Astrocyte (in vitro differentiated cells and primary cell): ENCODE results near the gene COX10. TPM values are rescaled to one million over a fixed set of nuclear protein-coding genes. Genes with fewer than 3 reads are reported as not detected.

Experiments used
- DNase-seq: peaks from one replicate; pipeline ENCODE4 v3.0.0-alpha.2; 2010; ENCODE audit warnings: low read depth
- FAIRE-seq: peaks from 2 replicates; lab custom pipeline; 2011; peaks lifted over from hg19 to GRCh38; lab: Jason Lieb, UNC
- H2AFZ ChIP-seq: 2 replicates; pipeline ENCODE4 v1.6.0; 2012; ENCODE audit warnings: low read depth, low read length, inconsistent platforms
- H3K27ac ChIP-seq: 2 replicates; pipeline ENCODE4 v1.5.1; 2011; ENCODE audit warnings: low read depth, low read length, inconsistent platforms
- H3K27me3 ChIP-seq: 2 replicates; pipeline ENCODE4 v1.6.0; 2011; ENCODE audit warnings: low read length, inconsistent platforms; ENCODE audit not compliant: insufficient read depth
- H3K36me3 ChIP-seq: 2 replicates; pipeline ENCODE4 v1.5.1; 2011; ENCODE audit warnings: low read length, inconsistent platforms; ENCODE audit not compliant: insufficient read depth
- H3K4me1 ChIP-seq: 2 replicates; pipeline ENCODE4 v1.5.1; 2011; ENCODE audit warnings: low read length, inconsistent platforms; ENCODE audit not compliant: insufficient read depth
- H3K4me2 ChIP-seq: 2 replicates; pipeline ENCODE4 v1.6.0; 2012; ENCODE audit warnings: low read length, inconsistent platforms
- H3K4me3 ChIP-seq: 2 replicates; pipeline ENCODE4 v1.5.1; 2011; ENCODE audit warnings: low read depth, mild to moderate bottlenecking, low read length, inconsistent platforms; ENCODE audit not compliant: insufficient read depth
- H3K79me2 ChIP-seq: 2 replicates; pipeline ENCODE4 v1.6.0; 2012; ENCODE audit warnings: mild to moderate bottlenecking, low read length, inconsistent platforms; ENCODE audit not compliant: insufficient read depth
- H3K9ac ChIP-seq: 2 replicates; pipeline ENCODE4 v1.6.0; 2012; ENCODE audit warnings: mild to moderate bottlenecking, low read length, inconsistent platforms
- H3K9me3 ChIP-seq: 2 replicates; pipeline ENCODE4 v1.5.1; 2012; ENCODE audit warnings: low read depth, mild to moderate bottlenecking, low read length, inconsistent platforms; ENCODE audit not compliant: insufficient read depth
- H4K20me1 ChIP-seq: 2 replicates; pipeline ENCODE4 v1.6.0; 2012; ENCODE audit warnings: low read length, inconsistent platforms; ENCODE audit not compliant: insufficient read depth
- H3K27ac Mint-ChIP-seq: one replicate; pipeline ENCODE4 v1.8.0; 2021; ENCODE audit warnings: mild to moderate bottlenecking, mixed read lengths; ENCODE audit not compliant: unreplicated experiment
- H3K27me3 Mint-ChIP-seq: one replicate; pipeline ENCODE4 v1.8.0; 2021; ENCODE audit warnings: low read depth, mixed read lengths; ENCODE audit not compliant: unreplicated experiment
- H3K36me3 Mint-ChIP-seq: one replicate; pipeline ENCODE4 v1.8.0; 2021; ENCODE audit warnings: low read depth, mixed read lengths; ENCODE audit not compliant: unreplicated experiment
- H3K4me1 Mint-ChIP-seq: one replicate; pipeline ENCODE4 v1.8.0; 2021; ENCODE audit warnings: low read depth, mixed read lengths; ENCODE audit not compliant: unreplicated experiment
- H3K4me3 Mint-ChIP-seq: one replicate; pipeline ENCODE4 v1.8.0; 2021; ENCODE audit warnings: mild to moderate bottlenecking, moderate library complexity, mixed read lengths; ENCODE audit not compliant: unreplicated experiment
- H3K9me3 Mint-ChIP-seq: one replicate; pipeline ENCODE4 v1.8.0; 2021; ENCODE audit warnings: mild to moderate bottlenecking, mixed read lengths; ENCODE audit not compliant: unreplicated experiment
- EZH2 ChIP-seq: IDR thresholded peaks from 2 replicates; pipeline ENCODE4 v1.6.1; 2012; ENCODE audit warnings: mild to moderate bottlenecking, low read length, inconsistent platforms; ENCODE audit not compliant: insufficient read depth
- total RNA-seq: library from RNA; stranded (reverse); gene quantifications from 2 replicates; pipeline ENCODE4 v1.2.1, GENCODE V29; 2021
- TF ChIP-seq, protein P1 (sequence below): IDR thresholded peaks from 2 replicates; pipeline ENCODE4 v1.5.1; 2011; ENCODE audit warnings: low read depth, mild to moderate bottlenecking, inconsistent platforms, low read length, moderate library complexity; ENCODE audit not compliant: insufficient read depth

Gene COX10
- total RNA-seq, 1 donor from 2014 or later: 16.4 TPM

GRCh38 chr17:14152721-14153120 lies 83.4 kb downstream of the COX10 start:
- Mint-ChIP-seq H3K9me3 (no peaks in the 10 kb centered on the region), H3K27ac (no peak overlapping the region), H3K4me1 (no peaks in the 10 kb centered on the region), H3K36me3 (peaks cover 4% of the 10 kb centered on the region), H3K4me3 (no peak overlapping the region), H3K27me3 (no peaks in the 10 kb centered on the region)
- no peak overlapping the region for H3K4me3 ChIP-seq
- H3K79me2 ChIP-seq: peaks cover 3% of the 10 kb centered on the region
- H4K20me1 ChIP-seq: peaks cover 8% of the 10 kb centered on the region
- FAIRE-seq (no peak), DNase-seq (no peak)
- H2AFZ ChIP-seq: no peak overlapping the region
- H3K27me3 ChIP-seq: no peaks in the 10 kb centered on the region
- H3K36me3 ChIP-seq: no peaks in the 10 kb centered on the region
- no peak overlapping the region for H3K4me2 ChIP-seq
- no peak overlapping the region for H3K27ac ChIP-seq
- no peaks in the 10 kb centered on the region for H3K9me3 ChIP-seq
- no peak overlapping the region for H3K9ac ChIP-seq
- no peaks in the 10 kb centered on the region for H3K4me1 ChIP-seq
- TF ChIP-seq, protein P1, sequence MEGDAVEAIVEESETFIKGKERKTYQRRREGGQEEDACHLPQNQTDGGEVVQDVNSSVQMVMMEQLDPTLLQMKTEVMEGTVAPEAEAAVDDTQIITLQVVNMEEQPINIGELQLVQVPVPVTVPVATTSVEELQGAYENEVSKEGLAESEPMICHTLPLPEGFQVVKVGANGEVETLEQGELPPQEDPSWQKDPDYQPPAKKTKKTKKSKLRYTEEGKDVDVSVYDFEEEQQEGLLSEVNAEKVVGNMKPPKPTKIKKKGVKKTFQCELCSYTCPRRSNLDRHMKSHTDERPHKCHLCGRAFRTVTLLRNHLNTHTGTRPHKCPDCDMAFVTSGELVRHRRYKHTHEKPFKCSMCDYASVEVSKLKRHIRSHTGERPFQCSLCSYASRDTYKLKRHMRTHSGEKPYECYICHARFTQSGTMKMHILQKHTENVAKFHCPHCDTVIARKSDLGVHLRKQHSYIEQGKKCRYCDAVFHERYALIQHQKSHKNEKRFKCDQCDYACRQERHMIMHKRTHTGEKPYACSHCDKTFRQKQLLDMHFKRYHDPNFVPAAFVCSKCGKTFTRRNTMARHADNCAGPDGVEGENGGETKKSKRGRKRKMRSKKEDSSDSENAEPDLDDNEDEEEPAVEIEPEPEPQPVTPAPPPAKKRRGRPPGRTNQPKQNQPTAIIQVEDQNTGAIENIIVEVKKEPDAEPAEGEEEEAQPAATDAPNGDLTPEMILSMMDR: no peak
- TF ChIP-seq EZH2: no peak

GRCh38 chr17:14153374-14153773 lies 84.1 kb downstream of the COX10 start:
- H4K20me1 ChIP-seq: peaks cover 8% of the 10 kb centered on the region
- Mint-ChIP-seq H3K36me3 (peaks cover 4% of the 10 kb centered on the region), H3K4me1 (no peaks in the 10 kb centered on the region), H3K4me3 (no peak overlapping the region), H3K27ac (no peak overlapping the region), H3K27me3 (no peaks in the 10 kb centered on the region), H3K9me3 (no peaks in the 10 kb centered on the region)
- DNase-seq (no peak), FAIRE-seq (no peak)
- no peaks in the 10 kb centered on the region for H3K36me3 ChIP-seq
- H3K4me3 ChIP-seq: no peak overlapping the region
- H3K9me3 ChIP-seq: no peaks in the 10 kb centered on the region
- TF ChIP-seq, protein P1: no peak
- TF ChIP-seq EZH2: no peak
- peaks cover 3% of the 10 kb centered on the region for H3K79me2 ChIP-seq
- H3K4me2 ChIP-seq: no peak overlapping the region
- no peak overlapping the region for H3K27ac ChIP-seq
- no peaks in the 10 kb centered on the region for H3K27me3 ChIP-seq
- no peaks in the 10 kb centered on the region for H3K4me1 ChIP-seq
- no peak overlapping the region for H2AFZ ChIP-seq
- no peak overlapping the region for H3K9ac ChIP-seq

DNA sequence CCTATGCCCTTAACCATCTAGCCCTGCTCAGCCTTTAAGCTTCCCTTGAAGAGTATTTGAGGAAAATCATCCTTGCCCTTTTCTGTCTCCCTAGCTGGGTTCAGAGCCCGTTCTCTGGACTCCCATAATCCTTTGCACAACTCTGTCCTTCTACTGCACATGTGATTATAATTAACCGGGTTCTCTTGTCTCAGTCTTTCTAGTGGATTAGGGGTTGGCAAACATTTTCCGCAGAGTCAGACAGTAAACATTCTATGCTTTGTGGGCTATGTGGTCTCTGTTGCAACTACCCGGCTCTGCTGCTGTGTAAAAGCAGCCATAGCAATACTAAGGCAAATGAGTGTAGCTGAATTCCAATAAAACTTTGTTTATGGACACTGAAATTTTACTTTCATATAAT lies 87.4 kb downstream of the COX10 start:
- Mint-ChIP-seq H3K27ac (peak overlapping the region; percentile 4), H3K9me3 (no peaks in the 10 kb centered on the region)
- no peak for FAIRE-seq

More for the DNA sequence above, 87.4 kb downstream of the COX10 start:
- no peaks in the 10 kb centered on the region for H3K27me3 Mint-ChIP-seq
- Histone ChIP-seq H3K36me3 (peaks cover 3% of the 10 kb centered on the region), H3K9ac (no peak overlapping the region), H3K4me2 (no peak overlapping the region), H3K27ac (no peak overlapping the region), H3K27me3 (no peaks in the 10 kb centered on the region), H3K9me3 (no peaks in the 10 kb centered on the region), H3K79me2 (peaks cover 3% of the 10 kb centered on the region), H2AFZ (no peak overlapping the region), H4K20me1 (peaks cover 10% of the 10 kb centered on the region), H3K4me3 (no peak overlapping the region), H3K4me1 (no peaks in the 10 kb centered on the region)
- no peak for DNase-seq
- TF ChIP-seq, protein P1: no peak
- no peak for TF ChIP-seq EZH2
- H3K36me3 Mint-ChIP-seq: peaks cover 4% of the 10 kb centered on the region
- no peaks in the 10 kb centered on the region for H3K4me1 Mint-ChIP-seq
- no peak overlapping the region for H3K4me3 Mint-ChIP-seq
